Stimulated activated CD4-positive, alpha-beta T cell treated with anti-CD3 and anti-CD28 coated beads, Interleukin-2, amount 100 ng/mL, for 4 hours (primary cell): ENCODE measurements around the gene DGKI.
"Not testable (repeated sequence)": the region's sequence is repeated elsewhere in the genome, so short reads cannot be mapped to it uniquely, and the experiment has no call there.

Experiments
- DNase-seq: peaks from one replicate; pipeline ENCODE4 v3.0.0-alpha.2; 2020; ENCODE audit warnings: low read depth

DGKI gene

DNA sequence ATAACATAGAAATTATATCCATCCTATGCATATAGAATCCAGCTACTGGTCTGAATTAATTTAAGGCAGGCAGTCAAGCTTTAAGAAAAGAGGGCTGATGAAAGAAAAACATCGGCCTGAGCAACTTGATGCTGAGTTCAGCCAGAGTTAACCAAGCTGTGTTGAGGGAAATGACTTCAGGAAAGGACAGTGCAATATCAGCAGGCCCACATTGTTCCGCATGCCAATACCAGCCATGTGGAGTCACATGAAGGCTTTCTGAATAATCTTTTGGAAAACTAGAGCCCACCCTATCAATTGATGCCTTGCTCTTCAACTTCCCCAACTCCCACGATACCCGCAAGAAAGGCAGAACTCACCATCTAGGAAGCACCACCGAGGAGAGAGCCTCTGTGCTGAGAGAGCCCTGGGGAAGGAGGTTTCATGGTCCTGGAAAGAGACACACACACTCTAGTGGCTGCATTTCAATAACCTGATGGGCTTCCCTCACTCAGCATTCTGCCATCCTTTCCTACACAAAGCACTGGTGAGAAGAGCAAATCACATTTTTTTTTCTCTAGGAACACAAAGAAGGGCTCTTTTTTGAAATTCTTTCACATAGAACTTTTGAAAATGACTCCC lies 377.5 kb downstream of the DGKI start:
- no peak for DNase-seq

DNA sequence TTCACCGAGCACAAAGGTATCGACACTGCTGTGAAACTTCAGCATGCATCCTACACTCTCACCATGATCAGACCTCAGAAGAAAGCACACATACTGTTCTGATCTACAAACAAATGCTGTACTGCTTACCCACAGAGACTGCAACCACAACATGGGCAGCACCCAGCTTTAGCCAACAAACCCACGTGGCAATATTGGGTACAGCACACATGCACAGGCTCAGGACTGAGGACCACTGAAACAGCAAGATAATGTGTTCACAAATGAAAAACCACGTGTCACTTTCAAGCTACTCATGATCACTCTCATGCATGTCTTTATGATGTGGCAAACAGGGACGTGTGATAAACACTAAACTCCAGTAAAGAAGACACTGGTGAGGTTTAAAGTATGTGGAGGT lies 383.9 kb downstream of the DGKI start:
- no peak for DNase-seq

DNA sequence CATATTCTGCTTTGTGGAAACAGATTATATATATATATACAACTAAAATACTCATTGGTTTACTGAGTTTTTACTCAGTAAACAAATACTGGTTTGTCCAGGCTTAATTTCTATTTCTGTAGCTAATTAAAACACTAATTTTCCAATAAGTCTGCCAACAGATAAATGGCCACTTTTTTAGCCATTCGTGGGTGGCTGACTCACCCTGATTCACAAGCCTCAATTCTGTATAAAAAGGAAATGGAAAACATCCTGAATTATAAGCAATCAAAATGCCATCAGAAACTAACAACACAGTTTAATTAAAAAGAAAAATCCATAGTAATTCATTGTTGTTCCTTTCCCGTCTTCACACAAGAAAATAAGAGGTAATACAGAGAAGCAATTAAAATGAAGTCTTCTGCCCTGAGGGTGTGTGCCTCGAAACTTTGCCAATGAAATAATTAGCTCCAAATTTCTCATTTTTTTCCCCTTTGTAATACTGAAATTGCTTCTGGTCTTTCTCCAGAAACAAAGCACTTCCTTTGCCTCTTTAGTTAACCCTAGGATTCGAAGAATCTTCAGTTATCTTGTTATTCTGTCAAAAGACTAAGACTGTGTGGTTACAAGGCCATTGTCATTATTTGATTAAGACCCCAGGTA lies 384.6 kb downstream of the DGKI start:
- DNase-seq: no peak

DNA sequence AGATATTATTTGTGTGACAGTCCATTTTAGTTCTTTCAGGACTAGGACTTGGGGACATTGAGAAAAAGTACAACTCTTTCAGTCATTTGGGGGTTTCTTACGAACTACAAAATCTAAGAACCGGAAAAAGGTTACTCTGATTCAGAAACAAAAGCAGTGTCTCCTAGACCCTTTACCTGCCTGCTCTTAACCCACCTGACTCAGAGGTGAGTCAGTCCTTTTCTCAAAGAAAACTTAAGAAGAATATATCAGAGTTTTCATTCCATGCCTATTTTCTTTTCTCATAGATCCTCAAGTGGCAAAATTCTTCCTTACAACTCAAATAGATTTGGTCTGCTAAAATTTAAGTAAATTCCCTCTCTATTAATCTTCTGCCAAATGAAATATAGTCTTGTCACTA lies 388.4 kb downstream of the DGKI start:
- DNase-seq: no peak

DNA sequence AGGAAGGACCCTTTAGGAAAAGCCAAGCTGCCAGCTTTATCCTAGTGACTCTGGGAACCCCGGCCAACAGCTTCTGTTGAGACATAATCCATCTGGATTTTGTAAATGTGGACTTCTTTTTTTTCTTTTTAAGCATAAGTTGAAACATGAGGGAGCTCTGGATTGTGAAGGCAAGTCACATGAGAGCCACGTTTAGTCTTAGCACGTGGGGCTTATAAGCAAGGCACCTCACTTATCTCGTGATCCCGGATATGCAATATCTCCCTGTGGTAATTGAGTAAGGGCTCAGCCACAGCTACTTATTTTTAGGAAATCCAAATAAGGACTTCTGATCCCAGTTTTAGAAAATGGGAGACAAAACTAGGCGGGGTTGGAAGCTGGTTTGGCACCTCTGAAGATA lies 392.0 kb downstream of the DGKI start:
- DNase-seq: no peak

DNA sequence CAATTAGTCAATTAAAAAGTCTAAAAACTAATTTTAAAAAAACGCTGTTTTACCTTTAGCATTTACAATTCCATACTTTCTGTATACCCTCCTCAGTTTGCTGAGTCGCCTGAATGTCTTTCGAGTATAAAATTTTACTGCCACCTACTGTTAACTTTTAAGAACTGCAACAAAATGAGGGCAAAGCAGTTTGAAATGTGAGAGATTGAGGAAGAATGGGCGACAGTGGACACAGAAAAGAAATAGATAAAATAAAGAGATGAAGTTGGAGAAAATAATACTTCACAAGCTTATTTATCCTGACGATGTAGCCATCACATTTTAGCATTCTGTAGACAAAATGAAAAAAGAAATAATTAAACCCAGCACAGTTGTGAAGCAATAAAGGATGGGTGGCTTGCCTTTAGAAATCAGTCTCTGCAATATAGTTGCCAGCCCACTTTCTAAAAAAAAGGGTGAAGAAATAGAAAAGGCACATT lies 392.5 kb downstream of the DGKI start:
- no peak for DNase-seq

DNA sequence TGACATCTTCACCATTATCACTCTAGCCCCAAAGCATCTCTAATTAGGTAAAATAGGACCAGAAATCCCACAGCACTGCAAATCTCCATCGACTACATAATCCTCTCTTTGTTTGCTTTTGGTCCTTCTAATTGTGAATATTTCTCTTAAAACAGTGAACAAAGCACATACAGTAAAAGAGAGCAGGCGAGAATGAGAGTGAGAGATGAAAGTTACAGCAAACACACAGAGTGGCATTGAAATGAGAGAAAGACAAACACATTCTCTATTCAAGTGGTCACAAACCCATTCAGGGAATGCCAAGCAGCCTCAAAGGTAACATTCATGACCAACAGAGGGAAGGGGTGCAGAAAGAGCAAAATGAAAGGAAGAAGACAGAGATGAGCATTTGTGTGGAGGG lies 393.4 kb downstream of the DGKI start:
- no peak for DNase-seq

DNA sequence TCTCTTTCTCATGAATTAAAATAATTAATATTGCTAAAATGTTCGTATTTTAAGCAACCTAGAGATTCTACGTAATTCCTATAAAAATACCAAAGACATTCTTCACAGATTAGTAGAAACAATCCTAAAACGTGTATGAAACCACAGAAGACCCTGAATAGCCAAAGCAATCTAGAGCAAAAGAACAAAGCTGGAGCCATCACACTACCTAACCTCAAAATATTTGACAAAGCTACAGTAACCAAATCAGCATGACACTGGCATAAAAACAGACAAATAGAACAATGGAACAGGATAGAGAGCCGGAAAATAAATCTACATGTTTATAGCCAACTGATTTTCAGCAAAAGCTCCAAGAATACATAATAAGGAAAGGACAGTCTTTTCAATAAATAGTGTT lies 397.8 kb downstream of the DGKI start:
- DNase-seq: no peak

DNA sequence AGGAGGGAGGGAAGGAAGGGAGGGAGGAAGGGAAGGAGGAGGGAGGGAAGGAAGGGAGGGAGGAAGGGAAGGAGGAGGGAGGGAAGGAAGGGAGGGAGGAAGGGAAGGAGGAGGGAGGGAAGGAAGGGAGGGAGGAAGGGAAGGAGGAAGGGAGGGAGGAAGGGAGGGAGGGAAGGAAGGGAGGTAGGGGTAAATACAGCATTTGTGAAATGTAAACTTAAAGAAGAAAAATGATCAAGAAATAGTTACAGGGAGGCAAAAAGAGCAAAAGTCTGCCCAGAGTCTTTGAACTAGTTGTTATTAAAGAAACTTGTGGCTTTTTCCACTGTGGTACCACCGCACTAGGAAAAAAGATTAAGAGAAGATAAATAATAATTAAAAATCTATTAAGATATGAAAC lies 398.2 kb downstream of the DGKI start:
- not testable (repeated sequence) for DNase-seq

DNA sequence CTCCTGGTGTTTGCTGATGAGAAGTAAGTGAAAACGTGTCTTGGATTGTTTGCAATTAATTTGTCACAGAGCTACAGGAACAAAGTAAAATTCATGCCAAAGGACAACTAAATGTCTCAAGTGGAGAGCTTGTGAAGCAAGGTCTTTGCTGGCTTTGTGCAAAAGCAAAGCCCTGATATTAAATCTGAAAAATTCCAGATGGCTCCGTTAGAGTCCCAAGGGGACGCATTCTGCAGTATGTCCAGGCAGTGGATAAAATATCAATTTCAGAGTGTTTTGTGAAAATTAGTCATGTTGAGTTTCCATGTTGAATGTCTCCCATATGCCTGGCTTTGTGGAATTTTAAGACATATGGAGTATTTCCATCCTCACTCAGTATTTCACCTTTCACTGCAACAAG lies 400.7 kb downstream of the DGKI start:
- no peak for DNase-seq

DNA sequence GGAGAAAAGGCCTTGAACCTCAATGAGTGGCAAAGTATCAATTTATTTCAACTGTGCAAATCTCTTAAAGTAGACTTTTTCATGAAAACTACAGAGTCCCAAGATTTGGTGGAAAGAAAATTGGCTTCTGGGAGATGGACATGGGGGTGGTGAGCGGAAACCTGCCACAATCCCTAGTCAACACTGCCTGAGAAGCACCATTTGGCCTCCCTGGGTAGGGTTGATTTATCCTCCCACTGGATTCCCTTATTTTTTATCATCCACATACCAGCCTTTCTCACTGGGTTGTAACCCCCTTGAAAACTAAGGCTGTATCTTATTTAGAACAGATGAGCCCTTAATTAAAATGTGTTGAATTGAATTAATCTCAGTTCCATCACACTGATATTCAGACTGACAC lies 401.5 kb downstream of the DGKI start:
- no peak for DNase-seq

DNA sequence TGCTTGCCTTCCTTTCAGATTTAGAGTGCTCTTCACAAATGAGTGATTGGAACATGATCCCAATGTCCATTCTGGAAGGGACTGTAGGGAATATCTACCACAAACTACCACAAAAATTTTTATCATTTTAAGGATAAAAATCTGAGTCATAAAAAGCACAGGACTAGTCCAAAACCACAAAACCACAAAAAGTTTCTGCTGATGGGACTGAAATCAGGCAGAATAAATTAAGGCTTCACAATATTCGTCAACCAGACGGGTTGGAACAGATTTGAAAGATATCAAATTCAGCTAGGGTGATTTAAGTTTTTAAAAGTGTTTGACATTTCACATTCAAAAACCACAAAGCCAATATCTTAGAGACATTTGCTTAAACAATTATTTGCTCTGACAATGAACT lies 403.2 kb downstream of the DGKI start:
- DNase-seq: no peak

DNA sequence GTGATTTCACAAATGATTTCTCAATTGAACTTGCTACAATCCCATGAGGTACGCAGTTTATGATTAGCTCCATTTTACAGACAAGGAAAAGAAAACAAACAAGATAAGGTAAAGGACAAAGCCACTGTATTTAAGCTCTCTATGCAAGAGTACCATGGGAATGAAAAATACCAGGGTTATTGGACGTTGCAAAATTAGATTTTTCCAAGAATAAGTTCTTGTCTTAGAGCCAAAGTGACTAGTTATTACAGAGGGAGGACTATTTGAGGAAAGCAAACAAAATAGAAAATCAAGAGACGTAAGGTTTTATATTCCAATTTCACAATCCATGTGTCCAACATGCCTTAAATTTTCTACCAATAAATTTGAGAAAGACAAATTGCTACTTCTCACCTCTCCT lies 405.3 kb downstream of the DGKI start:
- no peak for DNase-seq

DNA sequence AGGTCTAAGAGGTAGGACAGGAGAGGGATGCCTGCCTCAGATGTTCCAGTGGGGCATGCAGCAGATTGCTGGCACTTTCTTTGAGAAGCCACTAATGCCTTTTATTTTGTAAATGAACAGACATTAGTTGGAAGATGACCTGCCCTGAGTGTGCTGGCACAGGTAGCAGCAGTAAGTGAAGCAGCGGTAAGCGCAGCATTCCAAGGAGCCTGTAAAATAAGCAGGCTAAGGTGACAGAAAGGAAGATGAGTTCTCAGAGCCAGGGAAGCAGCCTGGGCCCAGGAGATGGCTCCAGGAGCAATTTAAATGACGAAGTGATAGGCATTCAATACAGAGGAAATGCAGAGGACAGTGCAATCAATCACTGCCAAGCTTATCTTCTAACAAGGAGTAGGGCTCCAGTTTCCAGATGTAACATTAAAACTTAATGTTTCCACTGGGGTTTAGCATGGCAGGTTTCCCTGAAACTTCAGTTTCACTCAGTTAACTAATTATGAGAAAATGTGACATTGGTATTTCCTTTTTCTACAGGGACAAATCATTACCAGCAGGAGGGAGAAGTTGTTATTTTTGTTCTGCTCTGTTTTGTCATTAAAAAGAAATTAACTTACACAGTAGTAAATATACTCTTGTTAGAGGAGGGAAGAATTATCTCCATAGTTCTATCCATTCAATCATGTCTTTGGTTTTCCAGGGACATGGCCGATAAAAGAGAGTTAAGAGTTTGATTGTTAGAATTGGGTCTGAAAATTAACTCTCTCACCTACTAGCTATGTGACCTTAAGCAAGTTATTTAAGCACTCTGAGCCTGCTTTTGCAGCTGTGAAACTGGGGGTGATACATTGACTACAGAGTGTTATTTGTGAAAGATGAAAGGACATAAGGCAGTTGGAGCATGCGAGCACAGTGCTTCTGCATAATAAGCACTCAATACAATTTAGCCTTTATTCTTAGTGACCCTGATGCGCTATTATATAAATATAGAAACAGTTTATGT lies 406.6 kb downstream of the DGKI start:
- no peak for DNase-seq

DNA sequence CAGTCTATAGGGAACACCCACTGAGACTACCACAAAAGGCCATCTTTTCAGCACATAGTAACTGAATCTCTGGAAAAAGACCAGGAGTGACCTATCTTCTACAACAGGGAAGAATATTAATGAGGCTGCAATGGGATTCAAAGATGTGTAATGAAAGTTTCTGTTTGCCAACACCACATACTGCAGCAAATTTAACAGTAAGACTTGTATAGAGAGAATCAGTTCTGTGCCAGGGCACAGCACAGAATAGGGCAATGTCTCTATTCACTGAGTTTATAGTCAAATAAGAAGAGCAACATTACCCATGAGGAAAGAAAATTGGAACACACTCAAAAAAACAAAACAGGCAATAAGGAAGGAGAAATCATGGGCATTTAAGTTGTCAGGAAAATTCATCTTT lies 411.8 kb downstream of the DGKI start:
- DNase-seq: no peak

DNA sequence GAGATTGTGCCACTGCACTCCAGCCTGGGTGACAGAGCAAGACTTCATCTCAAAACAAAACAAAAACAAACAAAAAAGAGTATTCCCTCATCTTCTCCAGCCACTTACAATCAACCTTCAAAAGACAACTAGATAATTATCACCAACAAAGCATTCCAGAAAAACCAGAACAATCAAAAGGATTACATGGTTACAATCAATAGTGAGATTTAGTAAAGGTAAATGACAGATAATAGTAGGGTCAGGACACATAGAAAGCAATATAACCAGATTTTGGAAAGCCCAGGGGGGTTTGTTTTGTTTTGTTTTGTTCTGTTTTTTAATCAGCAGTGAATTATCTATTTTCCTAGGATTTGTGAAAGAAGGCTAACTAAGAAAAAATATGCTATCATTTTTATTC lies 412.2 kb downstream of the DGKI start:
- no peak for DNase-seq

DNA sequence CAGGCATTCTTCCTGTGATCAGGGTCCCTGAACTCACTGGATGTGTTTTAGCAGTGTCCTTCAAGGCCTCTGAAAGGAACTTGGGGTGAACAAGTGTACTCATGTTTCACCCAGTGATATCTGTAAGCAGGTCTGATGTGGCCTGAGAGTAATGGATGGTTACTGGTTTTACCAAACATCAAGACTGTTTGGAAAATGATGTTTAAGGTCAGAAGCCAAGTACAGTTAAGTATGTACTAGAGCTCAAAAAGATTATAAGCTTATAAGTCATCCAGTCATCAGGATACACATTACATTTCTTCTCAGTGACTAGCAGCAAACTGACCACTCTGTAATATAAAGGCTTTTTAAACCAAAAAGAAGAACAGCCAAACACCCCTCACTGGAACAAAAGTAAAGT lies 423.5 kb downstream of the DGKI start:
- no peak for DNase-seq

DNA sequence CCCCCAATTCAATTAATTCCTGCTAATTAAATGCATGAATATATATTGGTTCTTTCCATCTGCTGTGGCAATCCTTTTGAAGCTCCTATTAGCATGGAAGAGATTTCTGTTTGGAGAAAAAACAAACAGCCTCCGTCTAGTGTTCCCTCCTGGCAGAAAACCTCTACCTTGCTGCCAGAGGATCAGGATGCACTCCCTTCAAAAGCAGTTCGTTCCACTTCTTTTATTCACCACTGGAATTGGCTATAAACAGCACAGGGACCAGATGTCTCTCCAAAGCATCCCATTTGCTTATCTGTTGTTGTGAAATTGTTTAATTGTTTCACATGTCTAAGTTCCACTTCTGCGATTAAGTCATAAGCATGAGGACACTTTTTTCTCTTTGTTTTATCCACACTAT lies 425.4 kb downstream of the DGKI start:
- no peak for DNase-seq

DNA sequence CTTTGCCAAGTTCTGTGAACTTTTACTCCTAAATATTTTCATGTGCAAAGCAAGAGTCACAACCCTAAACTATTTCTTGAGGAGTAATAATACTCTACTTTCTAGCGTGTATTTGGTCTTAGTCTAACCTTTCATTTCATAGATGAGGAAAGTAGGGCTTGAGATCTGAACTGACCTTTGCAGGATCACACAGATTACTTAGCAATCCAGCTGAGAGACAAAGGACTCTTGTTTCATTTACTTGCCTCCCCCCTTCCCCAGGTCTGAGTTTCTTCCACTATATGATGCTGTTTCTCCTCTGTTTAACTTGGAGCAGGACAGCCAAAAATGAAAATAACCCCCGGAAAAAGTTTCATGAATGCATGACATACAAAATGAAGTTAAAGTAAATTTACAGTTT lies 427.9 kb downstream of the DGKI start:
- no peak for DNase-seq

DNA sequence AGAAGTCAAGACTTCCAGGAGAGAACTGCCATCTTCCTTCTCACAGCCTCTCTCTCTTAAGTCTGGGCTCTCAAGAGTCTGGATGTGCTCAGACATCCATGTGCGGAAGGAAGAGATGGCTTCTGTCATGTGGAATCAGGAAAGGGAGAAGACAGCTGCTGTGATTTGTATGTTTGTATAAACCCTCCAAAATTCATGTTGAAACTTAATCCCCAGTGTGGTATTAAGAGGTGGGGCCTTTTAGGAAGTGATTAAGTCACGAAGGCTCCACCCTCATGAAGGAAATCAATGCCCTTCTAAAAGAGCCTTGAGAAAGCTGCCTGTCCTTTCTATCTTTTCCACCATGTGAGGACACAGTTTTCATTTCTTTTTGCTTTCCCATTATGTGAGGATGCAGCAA lies 429.3 kb downstream of the DGKI start:
- DNase-seq: no peak

DNA sequence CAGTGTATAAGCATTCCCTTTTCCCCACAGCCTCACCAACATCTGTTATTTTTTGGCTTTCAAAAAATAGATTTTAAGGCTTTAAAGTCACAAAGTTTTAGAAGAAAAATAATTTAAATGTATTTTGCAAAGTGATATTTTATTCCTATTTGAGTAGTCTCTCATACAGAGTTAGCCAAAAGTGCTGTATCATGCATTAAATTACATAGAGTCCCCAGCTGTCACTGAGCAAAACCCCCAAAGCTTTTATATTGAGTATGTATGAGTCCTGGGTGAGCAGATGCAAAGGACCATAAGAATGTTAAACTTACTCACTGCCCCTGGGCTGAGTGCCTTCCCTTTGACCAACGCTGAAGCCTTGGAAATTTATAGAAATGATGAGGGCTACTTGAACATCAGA lies 432.9 kb downstream of the DGKI start:
- no peak for DNase-seq

DNA sequence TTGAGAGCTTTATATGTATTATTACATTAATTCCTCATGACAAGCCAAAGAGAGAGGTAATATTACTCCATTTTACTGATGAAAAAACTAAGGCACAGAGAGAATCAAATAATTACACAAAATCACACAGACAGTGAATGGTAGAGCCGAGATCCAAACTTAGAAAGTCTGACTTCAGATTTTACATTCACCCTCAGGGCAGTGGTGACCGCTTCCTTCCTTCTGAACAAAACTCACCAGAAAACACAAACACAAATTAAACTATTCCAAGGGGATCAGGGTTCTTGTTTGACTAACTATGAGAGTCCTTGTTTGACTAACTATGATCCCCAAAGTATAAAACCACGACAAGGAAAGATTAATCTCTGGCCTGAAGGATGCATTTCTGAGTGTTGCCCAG lies 435.3 kb downstream of the DGKI start:
- no peak for DNase-seq

DNA sequence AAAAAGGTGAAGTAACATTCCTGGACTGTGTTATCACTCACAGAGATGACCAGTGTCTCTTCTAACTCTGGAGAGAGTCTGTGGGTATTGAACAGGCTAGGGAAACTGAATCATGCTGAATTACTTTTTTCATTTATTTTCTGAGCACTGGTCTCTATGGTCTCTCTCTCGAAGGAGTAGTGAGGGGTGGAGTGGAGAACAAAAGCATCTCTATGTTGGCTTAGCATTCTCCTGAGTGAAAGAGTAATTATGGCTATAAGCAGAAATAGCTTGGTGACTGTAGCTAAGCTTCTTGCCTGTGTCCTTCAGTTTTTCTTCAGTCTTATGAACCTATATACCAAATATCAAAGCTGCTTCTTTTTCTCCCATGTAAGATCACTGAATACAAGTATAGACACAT lies 438.6 kb downstream of the DGKI start:
- DNase-seq: no peak
